Neural cell (in vitro differentiated cells): ENCODE measurements around the gene USP7.

ENCODE experiments used
- RAD21 ChIP-seq: fragments of 450-650 bp; conservative IDR thresholded peaks from 2 replicates; pipeline ENCODE4 v1.6.1; 2014; ENCODE audit warnings: antibody characterized with exemption, mild to moderate bottlenecking, moderate library complexity
- TF ChIP-seq, protein P1 (sequence below): fragments of 450-650 bp; IDR thresholded peaks from 2 replicates; pipeline ENCODE4 v1.5.1; 2014; ENCODE audit warnings: antibody characterized with exemption, mild to moderate bottlenecking, moderate library complexity; ENCODE audit not compliant: poor library complexity, severe bottlenecking

DNA sequence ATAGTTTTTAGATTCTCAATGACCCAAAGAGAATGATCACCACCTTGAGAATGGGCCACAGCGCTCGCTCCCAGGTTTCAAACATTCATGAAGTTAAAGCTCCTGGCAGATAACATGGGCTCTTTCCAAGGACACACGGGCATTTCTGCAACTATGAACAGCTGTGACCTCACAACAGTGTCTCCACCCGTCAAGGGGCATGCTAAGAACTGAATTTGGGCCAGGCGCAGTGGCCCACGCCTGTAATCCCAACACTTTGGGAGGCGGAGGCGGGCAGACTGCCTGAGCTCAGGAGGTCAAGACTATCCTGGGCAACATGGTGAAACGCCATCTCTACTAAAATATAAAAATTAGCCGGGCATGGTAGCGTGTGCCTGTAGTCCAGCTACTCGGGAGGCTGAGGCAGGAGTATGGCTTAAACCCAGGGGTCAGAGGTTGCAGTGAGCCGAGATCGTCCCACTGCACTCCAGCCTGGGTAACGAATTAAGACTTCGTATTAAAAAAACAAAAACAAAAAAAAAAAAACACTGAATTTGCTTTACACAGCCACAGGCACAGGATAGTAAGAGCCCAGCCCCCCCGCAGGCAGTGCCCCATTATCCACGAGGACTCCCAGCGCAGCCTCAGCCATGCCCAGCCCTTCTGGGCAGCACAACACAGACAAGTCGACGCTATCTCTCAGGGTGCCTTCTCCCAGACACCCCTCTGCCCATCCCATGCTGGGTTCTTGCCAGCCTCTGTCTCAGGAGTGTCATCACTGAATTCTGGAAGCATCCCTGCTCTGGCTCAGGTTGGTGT lies 7.2 kb downstream of the USP7 start:
- TF ChIP-seq RAD21, result no peak
- TF ChIP-seq, protein P1, sequence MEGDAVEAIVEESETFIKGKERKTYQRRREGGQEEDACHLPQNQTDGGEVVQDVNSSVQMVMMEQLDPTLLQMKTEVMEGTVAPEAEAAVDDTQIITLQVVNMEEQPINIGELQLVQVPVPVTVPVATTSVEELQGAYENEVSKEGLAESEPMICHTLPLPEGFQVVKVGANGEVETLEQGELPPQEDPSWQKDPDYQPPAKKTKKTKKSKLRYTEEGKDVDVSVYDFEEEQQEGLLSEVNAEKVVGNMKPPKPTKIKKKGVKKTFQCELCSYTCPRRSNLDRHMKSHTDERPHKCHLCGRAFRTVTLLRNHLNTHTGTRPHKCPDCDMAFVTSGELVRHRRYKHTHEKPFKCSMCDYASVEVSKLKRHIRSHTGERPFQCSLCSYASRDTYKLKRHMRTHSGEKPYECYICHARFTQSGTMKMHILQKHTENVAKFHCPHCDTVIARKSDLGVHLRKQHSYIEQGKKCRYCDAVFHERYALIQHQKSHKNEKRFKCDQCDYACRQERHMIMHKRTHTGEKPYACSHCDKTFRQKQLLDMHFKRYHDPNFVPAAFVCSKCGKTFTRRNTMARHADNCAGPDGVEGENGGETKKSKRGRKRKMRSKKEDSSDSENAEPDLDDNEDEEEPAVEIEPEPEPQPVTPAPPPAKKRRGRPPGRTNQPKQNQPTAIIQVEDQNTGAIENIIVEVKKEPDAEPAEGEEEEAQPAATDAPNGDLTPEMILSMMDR, result no peak
